ENCODE measurements around the gene NOX5.
"Not testable (repeated sequence)": the region's sequence is repeated elsewhere in the genome, so short reads cannot be mapped to it uniquely, and the experiment has no call there.

Gene NOX5

GRCh38 chr15:69058830-69059556, 44.5 kb downstream of the NOX5 start:
- DNase-seq, result peak; percentile 67

GRCh38 chr15:69059557-69059943, 45.1 kb downstream of the NOX5 start:
- DNase-seq, result no peak

- DNase-seq, result no peak
Measured at GRCh38 chr15:69060041-69060481, 45.6 kb downstream of the NOX5 start.

GRCh38 chr15:69060744-69061143, 46.2 kb downstream of the NOX5 start:
- no peak for DNase-seq

- DNase-seq, result no peak
Measured at GRCh38 chr15:69061414-69061842, 46.9 kb downstream of the NOX5 start.

GRCh38 chr15:69064649-69065048, 50.2 kb downstream of the NOX5 start:
- no peak for DNase-seq

GRCh38 chr15:69066007-69066995, 51.8 kb downstream of the NOX5 start:
- no peak for DNase-seq

- DNase-seq, result no peak
Measured at GRCh38 chr15:69067296-69067695, 52.8 kb downstream of the NOX5 start.

- no peak for DNase-seq
Measured at GRCh38 chr15:69068157-69068556, 53.7 kb downstream of the NOX5 start.

- DNase-seq, result not testable (repeated sequence)
Measured at GRCh38 chr15:69069290-69069689, 54.8 kb downstream of the NOX5 start.

GRCh38 chr15:69069996-69070395, 55.5 kb downstream of the NOX5 start:
- no peak for DNase-seq

GRCh38 chr15:69070396-69070795, 55.9 kb downstream of the NOX5 start:
- DNase-seq, result no peak

- DNase-seq, result no peak
Measured at GRCh38 chr15:69071260-69071659, 56.8 kb downstream of the NOX5 start.

- no peak for DNase-seq
Measured at GRCh38 chr15:69072906-69073305, 58.4 kb downstream of the NOX5 start.

- peak; percentile 87 for DNase-seq
Measured at GRCh38 chr15:69074001-69074842, 59.7 kb downstream of the NOX5 start.

- peak; percentile 58 for DNase-seq
Measured at GRCh38 chr15:69074843-69075224, 60.3 kb downstream of the NOX5 start.

- DNase-seq, result no peak
Measured at GRCh38 chr15:69075440-69075839, 60.9 kb downstream of the NOX5 start.

GRCh38 chr15:69076756-69077155, 62.3 kb downstream of the NOX5 start:
- DNase-seq, result no peak

GRCh38 chr15:69078638-69079037, 64.1 kb downstream of the NOX5 start:
- DNase-seq, result no peak

- DNase-seq, result no peak
Measured at GRCh38 chr15:69080295-69081248, 66.1 kb downstream of the NOX5 start.

Measured in right kidney (tissue), 1 donor.